IPS-NIHi11 (cell line): ENCODE data around the gene MORN3.

Source experiments
- DNase-seq: peaks from one replicate; pipeline ENCODE4 v3.0.0; 2012; ENCODE audit warnings: mixed read lengths, low spot score

Gene MORN3

GRCh38 chr12:121602766-121603165, 66.7 kb downstream of the MORN3 start:
- no peak for DNase-seq

DNA sequence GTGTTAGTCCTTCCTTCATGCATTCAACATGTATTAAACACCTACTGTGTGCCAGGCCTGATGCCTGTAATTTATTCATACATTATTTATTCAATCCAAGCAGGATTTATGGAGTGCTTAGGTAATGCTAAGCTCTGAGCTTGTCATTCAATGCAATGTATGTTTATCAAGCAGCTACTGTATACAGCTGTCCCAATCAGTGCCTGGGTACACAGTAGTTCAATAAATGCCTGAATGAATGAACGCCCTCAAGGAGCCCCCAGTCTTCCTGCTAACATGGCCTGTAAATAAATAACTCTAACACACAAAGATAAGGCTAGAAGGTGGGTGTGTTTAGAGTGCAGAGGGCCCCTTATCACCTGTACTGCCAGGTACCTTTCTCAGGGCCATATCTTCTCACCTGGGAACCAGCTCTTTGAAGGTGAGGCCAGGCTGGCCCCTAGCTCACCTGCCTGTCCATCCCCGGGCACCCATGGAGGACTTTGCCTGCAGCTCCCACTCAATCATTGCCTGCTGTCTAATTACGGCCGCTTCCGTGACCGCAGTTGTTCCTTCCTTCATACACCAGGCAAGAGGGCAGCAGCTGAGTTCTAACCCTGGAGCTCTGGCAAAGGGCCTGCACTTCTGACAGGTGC, 68.6 kb downstream of the MORN3 start:
- no peak for DNase-seq
